ENCODE results near the gene AHCYL2. TPM values are rescaled to one million over a fixed set of nuclear protein-coding genes. Genes with fewer than 3 reads are reported as not detected.

Gene AHCYL2
- total and polyA plus RNA-seq, 2 of the 8 experiments (the other 6 are each of a cell fraction or from before 2014, with no cell fraction given): 20.7 to 25.4 TPM

GRCh38 chr7:129262324-129262723, 37.5 kb downstream of the AHCYL2 start (continued):
- TF ChIP-seq CTCF (IDR thresholded peaks at IDR 0.05; ENCODE audit: control extremely low read depth in 1 of 3, insufficient read depth in 1 of 3, low read depth in 1 of 3, low read length in 3 of 3) (no peak), SP2 (IDR thresholded peaks at IDR 0.05; ENCODE audit: low read length) (no peak), ASH2L (IDR thresholded peaks at IDR 0.05; ENCODE audit: low read length) (no peak)
